Astrocyte (in vitro differentiated cells and primary cell): Measurements from ENCODE around the gene MAP2K3. TPM values are rescaled to one million over a fixed set of nuclear protein-coding genes. Genes with fewer than 3 reads are reported as not detected.
"Not testable (repeated sequence)": the region's sequence is repeated elsewhere in the genome, so short reads cannot be mapped to it uniquely, and the experiment has no call there.

Experiments used
- DNase-seq: peaks from one replicate; pipeline ENCODE4 v3.0.0-alpha.2; 2010; ENCODE audit warnings: low read depth
- FAIRE-seq: peaks from 2 replicates; lab custom pipeline; 2011; peaks lifted over from hg19 to GRCh38; lab: Jason Lieb, UNC
- H2AFZ ChIP-seq: 2 replicates; pipeline ENCODE4 v1.6.0; 2012; ENCODE audit warnings: low read depth, low read length, inconsistent platforms
- H3K27ac ChIP-seq: 2 replicates; pipeline ENCODE4 v1.5.1; 2011; ENCODE audit warnings: low read depth, low read length, inconsistent platforms
- H3K27me3 ChIP-seq: 2 replicates; pipeline ENCODE4 v1.6.0; 2011; ENCODE audit warnings: low read length, inconsistent platforms; ENCODE audit not compliant: insufficient read depth
- H3K36me3 ChIP-seq: 2 replicates; pipeline ENCODE4 v1.5.1; 2011; ENCODE audit warnings: low read length, inconsistent platforms; ENCODE audit not compliant: insufficient read depth
- H3K4me1 ChIP-seq: 2 replicates; pipeline ENCODE4 v1.5.1; 2011; ENCODE audit warnings: low read length, inconsistent platforms; ENCODE audit not compliant: insufficient read depth
- H3K4me2 ChIP-seq: 2 replicates; pipeline ENCODE4 v1.6.0; 2012; ENCODE audit warnings: low read length, inconsistent platforms
- H3K4me3 ChIP-seq: 2 replicates; pipeline ENCODE4 v1.5.1; 2011; ENCODE audit warnings: low read depth, mild to moderate bottlenecking, low read length, inconsistent platforms; ENCODE audit not compliant: insufficient read depth
- H3K79me2 ChIP-seq: 2 replicates; pipeline ENCODE4 v1.6.0; 2012; ENCODE audit warnings: mild to moderate bottlenecking, low read length, inconsistent platforms; ENCODE audit not compliant: insufficient read depth
- H3K9ac ChIP-seq: 2 replicates; pipeline ENCODE4 v1.6.0; 2012; ENCODE audit warnings: mild to moderate bottlenecking, low read length, inconsistent platforms
- H3K9me3 ChIP-seq: 2 replicates; pipeline ENCODE4 v1.5.1; 2012; ENCODE audit warnings: low read depth, mild to moderate bottlenecking, low read length, inconsistent platforms; ENCODE audit not compliant: insufficient read depth
- H4K20me1 ChIP-seq: 2 replicates; pipeline ENCODE4 v1.6.0; 2012; ENCODE audit warnings: low read length, inconsistent platforms; ENCODE audit not compliant: insufficient read depth
- H3K27ac Mint-ChIP-seq: one replicate; pipeline ENCODE4 v1.8.0; 2021; ENCODE audit warnings: mild to moderate bottlenecking, mixed read lengths; ENCODE audit not compliant: unreplicated experiment
- H3K27me3 Mint-ChIP-seq: one replicate; pipeline ENCODE4 v1.8.0; 2021; ENCODE audit warnings: low read depth, mixed read lengths; ENCODE audit not compliant: unreplicated experiment
- H3K36me3 Mint-ChIP-seq: one replicate; pipeline ENCODE4 v1.8.0; 2021; ENCODE audit warnings: low read depth, mixed read lengths; ENCODE audit not compliant: unreplicated experiment
- H3K4me1 Mint-ChIP-seq: one replicate; pipeline ENCODE4 v1.8.0; 2021; ENCODE audit warnings: low read depth, mixed read lengths; ENCODE audit not compliant: unreplicated experiment
- H3K4me3 Mint-ChIP-seq: one replicate; pipeline ENCODE4 v1.8.0; 2021; ENCODE audit warnings: mild to moderate bottlenecking, moderate library complexity, mixed read lengths; ENCODE audit not compliant: unreplicated experiment
- H3K9me3 Mint-ChIP-seq: one replicate; pipeline ENCODE4 v1.8.0; 2021; ENCODE audit warnings: mild to moderate bottlenecking, mixed read lengths; ENCODE audit not compliant: unreplicated experiment
- CTCF ChIP-seq: IDR thresholded peaks from 2 replicates; pipeline ENCODE4 v1.5.1; 2011; ENCODE audit warnings: low read depth, mild to moderate bottlenecking, inconsistent platforms, low read length, moderate library complexity; ENCODE audit not compliant: insufficient read depth
- EZH2 ChIP-seq: IDR thresholded peaks from 2 replicates; pipeline ENCODE4 v1.6.1; 2012; ENCODE audit warnings: mild to moderate bottlenecking, low read length, inconsistent platforms; ENCODE audit not compliant: insufficient read depth
- total RNA-seq: library from RNA; stranded (reverse); gene quantifications from 2 replicates; pipeline ENCODE4 v1.2.1, GENCODE V29; 2021

Gene MAP2K3
- total RNA-seq, 1 donor from 2014 or later, result 44.3 TPM

GRCh38 chr17:21339011-21339410 is 54.5 kb downstream of the MAP2K3 start:
- H3K9me3 Mint-ChIP-seq, result no peaks in the 10 kb centered on the region
- no peak overlapping the region for H3K27ac Mint-ChIP-seq
- H3K4me3 ChIP-seq, result no peak overlapping the region
- no peak overlapping the region for H3K27ac ChIP-seq
- DNase-seq (no peak), FAIRE-seq (no peak)
- no peaks in the 10 kb centered on the region for H3K79me2 ChIP-seq
- H3K9me3 ChIP-seq, result no peaks in the 10 kb centered on the region
- no peak overlapping the region for H2AFZ ChIP-seq
- no peaks in the 10 kb centered on the region for H3K36me3 ChIP-seq
- H3K4me3 Mint-ChIP-seq, result no peak overlapping the region
- TF ChIP-seq CTCF (no peak), EZH2 (no peak)
- no peaks in the 10 kb centered on the region for H3K4me1 ChIP-seq
- H4K20me1 ChIP-seq, result no peaks in the 10 kb centered on the region
- H3K27me3 Mint-ChIP-seq, result peaks cover 8% of the 10 kb centered on the region
- no peaks in the 10 kb centered on the region for H3K27me3 ChIP-seq
- H3K9ac ChIP-seq, result no peak overlapping the region
- no peaks in the 10 kb centered on the region for H3K4me1 Mint-ChIP-seq
- H3K4me2 ChIP-seq, result no peak overlapping the region
- H3K36me3 Mint-ChIP-seq, result no peaks in the 10 kb centered on the region

- not testable (repeated sequence) for H3K4me3 Mint-ChIP-seq, H4K20me1 ChIP-seq, H3K9me3 ChIP-seq, H3K27me3 ChIP-seq, H2AFZ ChIP-seq, H3K36me3 Mint-ChIP-seq, H3K27ac Mint-ChIP-seq, H3K4me1 Mint-ChIP-seq, H3K4me3 ChIP-seq, H3K36me3 ChIP-seq, H3K27ac ChIP-seq, H3K4me2 ChIP-seq, H3K4me1 ChIP-seq, FAIRE-seq, H3K79me2 ChIP-seq, H3K9me3 Mint-ChIP-seq, H3K9ac ChIP-seq, DNase-seq
- H3K27me3 Mint-ChIP-seq, result peaks cover 11% of the 10 kb centered on the region
Observed at GRCh38 chr17:21339571-21339970, 55.1 kb downstream of the MAP2K3 start.

GRCh38 chr17:21340407-21340806 is 55.9 kb downstream of the MAP2K3 start:
- not testable (repeated sequence) for H3K4me1 Mint-ChIP-seq, H3K9ac ChIP-seq, H3K36me3 Mint-ChIP-seq, H3K9me3 Mint-ChIP-seq, H3K27me3 ChIP-seq, H3K4me2 ChIP-seq, H3K27ac ChIP-seq, H3K36me3 ChIP-seq, DNase-seq, FAIRE-seq, H3K4me1 ChIP-seq, H3K4me3 ChIP-seq, H2AFZ ChIP-seq, H3K4me3 Mint-ChIP-seq, H3K27ac Mint-ChIP-seq, H3K79me2 ChIP-seq, H3K9me3 ChIP-seq, H4K20me1 ChIP-seq
- H3K27me3 Mint-ChIP-seq, result peaks cover 11% of the 10 kb centered on the region

- H3K36me3 ChIP-seq, DNase-seq, H3K27ac Mint-ChIP-seq, H3K4me3 ChIP-seq, H3K27me3 ChIP-seq, H3K4me1 ChIP-seq, H4K20me1 ChIP-seq, H3K9ac ChIP-seq, H3K4me2 ChIP-seq, H3K4me1 Mint-ChIP-seq, H3K9me3 Mint-ChIP-seq, H3K9me3 ChIP-seq, H3K36me3 Mint-ChIP-seq, H2AFZ ChIP-seq, H3K4me3 Mint-ChIP-seq, H3K27ac ChIP-seq, FAIRE-seq, H3K79me2 ChIP-seq: not testable (repeated sequence)
- H3K27me3 Mint-ChIP-seq, result peaks cover 11% of the 10 kb centered on the region
Observed at GRCh38 chr17:21341279-21341678, 56.8 kb downstream of the MAP2K3 start.

GRCh38 chr17:21341925-21342540 is 57.5 kb downstream of the MAP2K3 start:
- not testable (repeated sequence) for DNase-seq, H3K4me2 ChIP-seq, H3K9ac ChIP-seq, FAIRE-seq, H3K36me3 ChIP-seq, H3K4me3 Mint-ChIP-seq, H3K36me3 Mint-ChIP-seq, H3K9me3 Mint-ChIP-seq, H2AFZ ChIP-seq, H3K27ac Mint-ChIP-seq, H3K4me1 ChIP-seq, H3K27me3 ChIP-seq, H3K4me3 ChIP-seq, H4K20me1 ChIP-seq, H3K27ac ChIP-seq, H3K9me3 ChIP-seq, H3K4me1 Mint-ChIP-seq, H3K79me2 ChIP-seq
- H3K27me3 Mint-ChIP-seq, result peaks cover 11% of the 10 kb centered on the region
